H1 (cell line): ENCODE data around the gene NCOA1. TPM values are rescaled to one million over a fixed set of nuclear protein-coding genes. Genes with fewer than 3 reads are reported as not detected.

Source experiments
- CTCF ChIA-PET: fragments of 300-600 bp; sonication (Branson Sonifier 250); formaldehyde crosslinking; loops from one replicate; lab custom pipeline; 2021; ENCODE audit not compliant: partially characterized antibody; lab: Charles Lee
- POLR2A ChIA-PET: fragments of 300-600 bp; sonication (Branson Sonifier 250); formaldehyde crosslinking; loops from one replicate; lab custom pipeline; 2021; ENCODE audit warnings: inconsistent platforms; ENCODE audit not compliant: partially characterized antibody; lab: Charles Lee
- DNase-seq, 2 experiments: peaks; one replicate each; pipeline versions ENCODE4 v3.0.0 to v3.0.0-alpha.2; 2010 to 2022; ENCODE audit warnings: low spot score in 2 of 2, low read depth in 1 of 2, mixed read lengths in 1 of 2
- FAIRE-seq: peaks from 2 replicates; lab custom pipeline; 2011; peaks lifted over from hg19 to GRCh38; lab: Jason Lieb, UNC
- H2AFZ ChIP-seq: 2 replicates; pipeline ENCODE4 v1.8.1; 2012; ENCODE audit warnings: low read length, inconsistent platforms
- H2AK5ac ChIP-seq: 2 replicates; pipeline ENCODE4 v1.6.1; 2013; ENCODE audit warnings: low read depth, low read length
- H2BK120ac ChIP-seq: replicated peaks from 2 replicates; pipeline ENCODE3; 2013; ENCODE audit warnings: low read depth, low read length, inconsistent platforms
- H2BK12ac ChIP-seq: 2 replicates; pipeline ENCODE4 v1.6.1; 2013; ENCODE audit warnings: low read depth, low read length
- H2BK15ac ChIP-seq: 2 replicates; pipeline ENCODE4 v1.6.1; 2013; ENCODE audit warnings: low read length
- H2BK20ac ChIP-seq: 2 replicates; pipeline ENCODE4 v1.6.1; 2013; ENCODE audit warnings: low read length
- H2BK5ac ChIP-seq: 2 replicates; pipeline ENCODE4 v1.6.1; 2013; ENCODE audit warnings: low read depth, low read length
- H3K14ac ChIP-seq: 2 replicates; pipeline ENCODE4 v1.6.1; 2013; ENCODE audit warnings: inconsistent platforms; ENCODE audit not compliant: insufficient read length
- H3K18ac ChIP-seq: 2 replicates; pipeline ENCODE4 v1.6.1; 2013; ENCODE audit warnings: low read length; ENCODE audit errors: extremely low read depth
- H3K23ac ChIP-seq: 2 replicates; pipeline ENCODE4 v1.6.1; 2013; ENCODE audit warnings: inconsistent platforms; ENCODE audit not compliant: insufficient read length
- H3K23me2 ChIP-seq: 2 replicates; pipeline ENCODE4 v1.6.1; 2013; ENCODE audit warnings: low read depth, low read length
- H3K27ac ChIP-seq: 2 replicates; pipeline ENCODE4 v1.6.1; 2011; ENCODE audit warnings: low read depth, low read length, inconsistent platforms
- H3K27me3 ChIP-seq, 4 experiments: replicated peaks in 1 of 4; 1 replicate in 1 of 4; 2 replicates in 3 of 4; pipeline versions ENCODE4 v1.6.1 to v1.8.1; 2011 to 2013; ENCODE audit warnings: low read length in 3 of 4, mild to moderate bottlenecking in 3 of 4, inconsistent platforms in 2 of 4, mixed read lengths in 2 of 4, moderate library complexity in 1 of 4; ENCODE audit not compliant: control insufficient read depth in 3 of 4, insufficient read depth in 3 of 4; ENCODE audit errors: extremely low read depth in 1 of 4
- H3K36me3 ChIP-seq, 4 experiments: 2 replicates each; pipeline versions ENCODE4 v1.6.1 to v1.8.1; 2011 to 2013; ENCODE audit warnings: mild to moderate bottlenecking in 4 of 4, low read length in 3 of 4, moderate library complexity in 2 of 4, control low read depth in 1 of 4, inconsistent platforms in 1 of 4; ENCODE audit not compliant: insufficient read depth in 4 of 4, control insufficient read depth in 2 of 4
- H3K4ac ChIP-seq: replicated peaks from 2 replicates; pipeline ENCODE3; 2013; ENCODE audit warnings: low read length, low read depth, mixed read lengths, inconsistent platforms; ENCODE audit not compliant: insufficient read length
- H3K4me1 ChIP-seq, 4 experiments: replicated peaks in 1 of 4; 1 replicate in 1 of 4; 2 replicates in 3 of 4; pipeline versions ENCODE4 v1.6.1 to v1.8.1; 2011 to 2013; ENCODE audit warnings: low read length in 3 of 4, inconsistent platforms in 2 of 4, mixed read lengths in 1 of 4; ENCODE audit not compliant: insufficient read depth in 4 of 4, control insufficient read depth in 3 of 4
- H3K4me2 ChIP-seq, 2 experiments: 2 replicates each; pipeline versions ENCODE4 v1.6.1 to v1.8.1; 2011 to 2013; ENCODE audit warnings: low read depth in 2 of 2, low read length in 2 of 2, control low read depth in 1 of 2, inconsistent platforms in 1 of 2, mild to moderate bottlenecking in 1 of 2; ENCODE audit not compliant: insufficient read depth in 1 of 2
- H3K4me3 ChIP-seq, 4 experiments: fragments of 200-600, 300-600 bp in 1 of 4; sonication (generic), shearing (Covaris generic), sonication (Bioruptor Twin) in 1 of 4; 2 replicates each; pipeline versions ENCODE4 v1.5.1 to v1.8.1; 2011 to 2016; ENCODE audit warnings: low read length in 4 of 4, low read depth in 3 of 4, control low read depth in 2 of 4, inconsistent platforms in 2 of 4, mild to moderate bottlenecking in 2 of 4, mixed read lengths in 1 of 4, moderate library complexity in 1 of 4; ENCODE audit not compliant: insufficient read depth in 2 of 4; ENCODE audit errors: extremely low read depth in 1 of 4
- H3K56ac ChIP-seq: replicated peaks from 2 replicates; pipeline ENCODE3; 2013; ENCODE audit warnings: low read depth, mild to moderate bottlenecking, mixed read lengths, low read length, inconsistent platforms; ENCODE audit not compliant: insufficient read length
- H3K79me1 ChIP-seq: 2 replicates; pipeline ENCODE4 v1.6.1; 2013; ENCODE audit warnings: low read depth, low read length, control low read depth
- H3K79me2 ChIP-seq, 2 experiments: 2 replicates each; pipeline versions ENCODE4 v1.6.1 to v1.8.1; 2012 to 2013; ENCODE audit warnings: low read length in 2 of 2, mild to moderate bottlenecking in 2 of 2, inconsistent platforms in 1 of 2; ENCODE audit not compliant: insufficient read depth in 2 of 2, control insufficient read depth in 1 of 2
- H3K9ac ChIP-seq, 4 experiments: replicated peaks in 1 of 4; 1 replicate in 1 of 4; 2 replicates in 3 of 4; pipeline versions ENCODE4 v1.6.1 to v1.8.1; 2011 to 2013; ENCODE audit warnings: low read depth in 3 of 4, low read length in 3 of 4, control low read depth in 2 of 4, mild to moderate bottlenecking in 2 of 4, moderate library complexity in 2 of 4, inconsistent platforms in 1 of 4; ENCODE audit errors: extremely low read depth in 1 of 4
- H3K9me3 ChIP-seq, 2 experiments: 2 replicates each; pipeline versions ENCODE4 v1.6.1 to v1.8.1; 2012 to 2013; ENCODE audit warnings: mild to moderate bottlenecking in 2 of 2, moderate library complexity in 2 of 2, control low read depth in 1 of 2, inconsistent platforms in 1 of 2, low read depth in 1 of 2, low read length in 1 of 2, mixed read lengths in 1 of 2; ENCODE audit not compliant: insufficient read depth in 2 of 2
- H4K20me1 ChIP-seq, 2 experiments: replicated peaks in 1 of 2; 2 replicates each; pipeline versions ENCODE3 to v1.8.1; 2011 to 2013; ENCODE audit warnings: inconsistent platforms in 2 of 2, low read length in 2 of 2, mild to moderate bottlenecking in 1 of 2; ENCODE audit not compliant: insufficient read depth in 2 of 2, control insufficient read depth in 1 of 2
- H4K5ac ChIP-seq: 2 replicates; pipeline ENCODE4 v1.6.1; 2013; ENCODE audit warnings: low read length, low read depth, mixed read lengths, inconsistent platforms; ENCODE audit not compliant: insufficient read length
- H4K8ac ChIP-seq: 2 replicates; pipeline ENCODE4 v1.8.0; 2013; ENCODE audit warnings: mild to moderate bottlenecking, moderate library complexity, low read length, inconsistent platforms; ENCODE audit not compliant: insufficient read depth; ENCODE audit errors: extremely low read depth
- H4K91ac ChIP-seq: replicated peaks from 2 replicates; pipeline ENCODE3; 2013; ENCODE audit warnings: low read length, mixed read lengths, inconsistent platforms; ENCODE audit not compliant: insufficient read length
- ATF3 ChIP-seq: IDR thresholded peaks from 2 replicates; pipeline ENCODE4 v1.6.1; 2011; ENCODE audit warnings: low read depth, mild to moderate bottlenecking, low read length; ENCODE audit not compliant: insufficient read depth
- CBX8 ChIP-seq: fragments of 300-800, 300-1000 bp; sonication (generic); IDR thresholded peaks from 2 replicates; pipeline ENCODE4 v1.7.1; 2016; ENCODE audit warnings: low read depth, low read length, borderline replicate concordance
- CEBPB ChIP-seq: IDR thresholded peaks from 2 replicates; pipeline ENCODE4 v1.6.1; 2012; ENCODE audit warnings: low read depth, low read length
- CHD2 ChIP-seq: IDR thresholded peaks from 2 replicates; pipeline ENCODE4 v1.6.1; 2012; ENCODE audit warnings: low read length, improper control_type of control experiment
- POLR2AphosphoS5 ChIP-seq: IDR thresholded peaks from 2 replicates; pipeline ENCODE4 v1.6.1; 2011; ENCODE audit warnings: low read depth, low read length
- RAD21 ChIP-seq, 2 experiments: IDR thresholded peaks in 1 of 2; conservative IDR thresholded peaks in 1 of 2; 2 replicates each; pipeline ENCODE4 v1.6.1; 2011; ENCODE audit warnings: low read depth in 2 of 2, low read length in 2 of 2, improper control_type of control experiment in 1 of 2, inconsistent platforms in 1 of 2, mild to moderate bottlenecking in 1 of 2, moderate library complexity in 1 of 2
- RBBP5 ChIP-seq: IDR thresholded peaks from 2 replicates; pipeline ENCODE4 v1.7.1; 2012; ENCODE audit warnings: low read depth, mild to moderate bottlenecking, inconsistent platforms, low read length, moderate library complexity, borderline replicate concordance
- RFX5 ChIP-seq: IDR thresholded peaks from 2 replicates; pipeline ENCODE4 v1.6.1; 2011; ENCODE audit warnings: low read depth, low read length, improper control_type of control experiment, borderline replicate concordance
- SIX5 ChIP-seq: IDR thresholded peaks from 2 replicates; pipeline ENCODE4 v1.6.1; 2011; ENCODE audit warnings: mild to moderate bottlenecking, low read depth, low read length
- SP4 ChIP-seq: IDR thresholded peaks from 2 replicates; pipeline ENCODE4 v1.6.1; 2012; ENCODE audit warnings: low read length, inconsistent platforms
- SRF ChIP-seq: IDR thresholded peaks from 2 replicates; pipeline ENCODE4 v1.6.1; 2011; ENCODE audit warnings: mild to moderate bottlenecking, low read depth, low read length, moderate library complexity
- WGBS, 2 experiments: shearing (Covaris generic) in 1 of 2; methylation state at CpG; one replicate each; pipeline versions ENCODE4 v1.1.6 to v1.1.7; 2013 to 2015; ENCODE audit warnings: low lambda C conversion rate in 2 of 2, mixed read lengths in 2 of 2, inconsistent platforms in 1 of 2, low coverage in 1 of 2, missing lambda C conversion rate in 1 of 2; ENCODE audit not compliant: insufficient replicate concordance in 2 of 2, insufficient coverage in 1 of 2, insufficient read length in 1 of 2; ENCODE audit errors: extremely low coverage in 1 of 2, missing lambda C conversion rate in 1 of 2; 5-methylcytosine and 5-hydroxymethylcytosine counted together
- polyA plus RNA-seq, 7 experiments: library from polyadenylated mRNA; depleted of rRNA in 3 of 7; stranded (reverse) in 5 of 7; unstranded in 2 of 7; fragments of >200 nt in 5 of 7; fragments of 200-250 nt in 2 of 7; gene quantifications; 1 replicate in 5 of 7; 2 replicates in 1 of 7; 4 replicates in 1 of 7; pipeline versions ENCODE4 v1.2.1 to v1.2.3, GENCODE V29; 2011 to 2013; ENCODE audit warnings: missing spikeins in 2 of 7, mixed read lengths in 2 of 7
- total RNA-seq: library from RNA; stranded (reverse); fragmentation: NEBNext Ultra II Directional; extraction: Animal tissue kit (Norgen Biotek cat#: 25700); gene quantifications from 2 replicates; pipeline ENCODE4 v1.2.1, GENCODE V29; 2021
- TF ChIP-seq, protein P1 (sequence below), 3 experiments: IDR thresholded peaks; 1 replicate in 2 of 3; 2 replicates in 1 of 3; pipeline versions ENCODE4 v1.5.1 to v1.6.1; 2011; ENCODE audit warnings: low read length in 3 of 3, mild to moderate bottlenecking in 3 of 3, inconsistent platforms in 2 of 3, low read depth in 1 of 3, moderate library complexity in 1 of 3; ENCODE audit not compliant: insufficient read depth in 1 of 3; ENCODE audit errors: control extremely low read depth in 1 of 3

NCOA1 gene
- total and polyA plus RNA-seq, 2 of the 8 experiments (the other 6 are each of a cell fraction or from before 2014, with no cell fraction given), result 12.8 to 17.9 TPM

- no peak for DNase-seq
- Histone ChIP-seq H3K9me3 (no peaks in the 10 kb centered on the region), H4K20me1 (peaks cover 0 to 2% of the 10 kb centered on the region in 2 experiments), H2BK12ac (no peak overlapping the region), H3K4me1 (no peaks in the 10 kb centered on the region), H3K23ac (no peak overlapping the region), H3K4me2 (no peak overlapping the region), H3K36me3 (no peaks in the 10 kb centered on the region), H3K18ac (no peak overlapping the region), H4K5ac (no peak overlapping the region), H3K14ac (no peak overlapping the region), H2AK5ac (no peak overlapping the region), H3K4ac (no peak overlapping the region), H3K27me3 (no peaks in the 10 kb centered on the region), H3K9ac (no peak overlapping the region), H3K23me2 (no peaks in the 10 kb centered on the region), H3K4me3 (no peak overlapping the region), H3K27ac (no peak overlapping the region), H4K8ac (no peak overlapping the region), H2BK5ac (no peak overlapping the region), H3K79me1 (no peaks in the 10 kb centered on the region), H4K91ac (no peak overlapping the region), H2AFZ (no peak overlapping the region), H2BK15ac (no peak overlapping the region), H3K56ac (no peak overlapping the region), H3K79me2 (no peaks in the 10 kb centered on the region), H2BK120ac (no peak overlapping the region), H2BK20ac (no peak overlapping the region)
- no peak for FAIRE-seq
- POLR2A ChIA-PET, result no interaction called here
- CTCF ChIA-PET, result no interaction called here
- 94% methylated on average over 1 of the region's 1 CpG; no CpG with 5 or more reads in 1 of the 2 experiments for WGBS, 2 experiments
- no peak for TF ChIP-seq CBX8
- TF ChIP-seq RFX5, result no peak
- no peak for TF ChIP-seq SRF
- no peak for TF ChIP-seq SIX5
- no peak for TF ChIP-seq RAD21 (IDR thresholded peaks at IDR 0.05 in 1 of 2, conservative IDR thresholded peaks at IDR 0.05 in 1 of 2; ENCODE audit: low read depth in 2 of 2, low read length in 2 of 2)
- no peak for TF ChIP-seq SP4
- TF ChIP-seq, protein P1, sequence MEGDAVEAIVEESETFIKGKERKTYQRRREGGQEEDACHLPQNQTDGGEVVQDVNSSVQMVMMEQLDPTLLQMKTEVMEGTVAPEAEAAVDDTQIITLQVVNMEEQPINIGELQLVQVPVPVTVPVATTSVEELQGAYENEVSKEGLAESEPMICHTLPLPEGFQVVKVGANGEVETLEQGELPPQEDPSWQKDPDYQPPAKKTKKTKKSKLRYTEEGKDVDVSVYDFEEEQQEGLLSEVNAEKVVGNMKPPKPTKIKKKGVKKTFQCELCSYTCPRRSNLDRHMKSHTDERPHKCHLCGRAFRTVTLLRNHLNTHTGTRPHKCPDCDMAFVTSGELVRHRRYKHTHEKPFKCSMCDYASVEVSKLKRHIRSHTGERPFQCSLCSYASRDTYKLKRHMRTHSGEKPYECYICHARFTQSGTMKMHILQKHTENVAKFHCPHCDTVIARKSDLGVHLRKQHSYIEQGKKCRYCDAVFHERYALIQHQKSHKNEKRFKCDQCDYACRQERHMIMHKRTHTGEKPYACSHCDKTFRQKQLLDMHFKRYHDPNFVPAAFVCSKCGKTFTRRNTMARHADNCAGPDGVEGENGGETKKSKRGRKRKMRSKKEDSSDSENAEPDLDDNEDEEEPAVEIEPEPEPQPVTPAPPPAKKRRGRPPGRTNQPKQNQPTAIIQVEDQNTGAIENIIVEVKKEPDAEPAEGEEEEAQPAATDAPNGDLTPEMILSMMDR (IDR thresholded peaks at IDR 0.05; ENCODE audit: control extremely low read depth in 1 of 3, insufficient read depth in 1 of 3, low read depth in 1 of 3, low read length in 3 of 3), result no peak
- TF ChIP-seq POLR2AphosphoS5, result no peak
- no peak for TF ChIP-seq CEBPB
- no peak for TF ChIP-seq RBBP5
- TF ChIP-seq CHD2, result no peak
- TF ChIP-seq ATF3, result no peak
These were observed 147.5 kb downstream of the NCOA1 start for GRCh38 chr2:24638568-24638967.
